ENCODE measurements around the gene RYR3.
"Not testable (repeated sequence)": the region's sequence is repeated elsewhere in the genome, so short reads cannot be mapped to it uniquely, and the experiment has no call there.

RYR3 gene

GRCh38 chr15:33524274-33524673, 213.5 kb downstream of the RYR3 start:
- DNase-seq: no peak

- DNase-seq: no peak
Measured at GRCh38 chr15:33526532-33526931, 215.8 kb downstream of the RYR3 start.

GRCh38 chr15:33533197-33533596, 222.4 kb downstream of the RYR3 start:
- DNase-seq: no peak

- no peak for DNase-seq
Measured at GRCh38 chr15:33534642-33535041, 223.9 kb downstream of the RYR3 start.

GRCh38 chr15:33535135-33535534, 224.4 kb downstream of the RYR3 start:
- no peak for DNase-seq

- no peak for DNase-seq
Measured at GRCh38 chr15:33539825-33540573, 229.2 kb downstream of the RYR3 start.

GRCh38 chr15:33543957-33544356, 233.2 kb downstream of the RYR3 start:
- no peak for DNase-seq

GRCh38 chr15:33545866-33546265, 235.1 kb downstream of the RYR3 start:
- no peak for DNase-seq

GRCh38 chr15:33547876-33548275, 237.1 kb downstream of the RYR3 start:
- DNase-seq: no peak

GRCh38 chr15:33551860-33552259, 241.1 kb downstream of the RYR3 start:
- DNase-seq: no peak

- DNase-seq: no peak
Measured at GRCh38 chr15:33553157-33553556, 242.4 kb downstream of the RYR3 start.

GRCh38 chr15:33559207-33559890, 248.6 kb downstream of the RYR3 start:
- no peak for DNase-seq

- DNase-seq: no peak
Measured at GRCh38 chr15:33561407-33561806, 250.6 kb downstream of the RYR3 start.

- no peak for DNase-seq
Measured at GRCh38 chr15:33561967-33562366, 251.2 kb downstream of the RYR3 start.

- DNase-seq: no peak
Measured at GRCh38 chr15:33565094-33565493, 254.3 kb downstream of the RYR3 start.

- no peak for DNase-seq
Measured at GRCh38 chr15:33567652-33568051, 256.9 kb downstream of the RYR3 start.

- no peak for DNase-seq
Measured at GRCh38 chr15:33569036-33569435, 258.3 kb downstream of the RYR3 start.

- not testable (repeated sequence) for DNase-seq
Measured at GRCh38 chr15:33577911-33578310, 267.1 kb downstream of the RYR3 start.

- no peak for DNase-seq
Measured at GRCh38 chr15:33580526-33580925, 269.8 kb downstream of the RYR3 start.

GRCh38 chr15:33581032-33581431, 270.3 kb downstream of the RYR3 start:
- no peak for DNase-seq

GRCh38 chr15:33584797-33585196, 274.0 kb downstream of the RYR3 start:
- no peak for DNase-seq

GRCh38 chr15:33586786-33587697, 276.3 kb downstream of the RYR3 start:
- no peak for DNase-seq

GRCh38 chr15:33587773-33588172, 277.0 kb downstream of the RYR3 start:
- no peak for DNase-seq

GRCh38 chr15:33592864-33593263, 282.1 kb downstream of the RYR3 start:
- DNase-seq: no peak
